IMR-90 (cell line): ENCODE measurements around the gene MEGF6. TPM values are rescaled to one million over a fixed set of nuclear protein-coding genes. Genes with fewer than 3 reads are reported as not detected.

Source experiments
- ATAC-seq: fragments of 200-7000 bp; cut with Tn5 transposase; 2 replicates; pipeline ENCODE4 v1.9.1; 2020; ENCODE audit warnings: low read depth, mild to moderate bottlenecking, moderate library complexity
- BruUV-seq: library from RNA; stranded (reverse); fragments of 400-500 nt; replicated peaks from 2 replicates; lab custom pipeline; 2021; lab: Mats Ljungman, UMichigan
- CTCF ChIA-PET: fragments of 300-600 bp; formaldehyde crosslinking; extraction: SDS; loops from one replicate; lab custom pipeline; 2021; ENCODE audit warnings: antibody characterized with exemption; lab: Yijun Ruan, JAX
- POLR2A ChIA-PET: fragments of 300-600 bp; sonication (Branson Sonifier 250); formaldehyde crosslinking; loops from one replicate; lab custom pipeline; 2022; ENCODE audit warnings: antibody characterized with exemption; ENCODE audit not compliant: unreplicated experiment; lab: Charles Lee
- DNase-seq: peaks from one replicate; pipeline ENCODE4 v3.0.0; 2013
- H2AFZ ChIP-seq: replicated peaks from 2 replicates; pipeline ENCODE3; 2013; ENCODE audit warnings: low read length, mild to moderate bottlenecking; ENCODE audit not compliant: poor library complexity
- H2AK5ac ChIP-seq: 2 replicates; pipeline ENCODE4 v1.6.1; 2013; ENCODE audit warnings: low read depth, low read length, inconsistent platforms
- H2AK9ac ChIP-seq: replicated peaks from 2 replicates; pipeline ENCODE3; 2013; ENCODE audit warnings: mild to moderate bottlenecking, low read depth, low read length, moderate library complexity; ENCODE audit not compliant: poor library complexity
- H2BK120ac ChIP-seq: 2 replicates; pipeline ENCODE4 v1.6.1; 2013; ENCODE audit warnings: low read depth, low read length, inconsistent platforms
- H2BK15ac ChIP-seq: 3 replicates; pipeline ENCODE4 v1.6.1; 2013; ENCODE audit warnings: low read depth, low read length, inconsistent platforms
- H2BK20ac ChIP-seq: 2 replicates; pipeline ENCODE4 v1.6.1; 2013; ENCODE audit warnings: low read depth, mild to moderate bottlenecking, inconsistent platforms, low read length, moderate library complexity
- H2BK5ac ChIP-seq: 2 replicates; pipeline ENCODE4 v1.6.1; 2013; ENCODE audit warnings: mild to moderate bottlenecking, low read depth, low read length, inconsistent platforms; ENCODE audit not compliant: poor library complexity, severe bottlenecking
- H3K14ac ChIP-seq: replicated peaks from 2 replicates; pipeline ENCODE4 v1.6.1; 2013; ENCODE audit warnings: low read depth, low read length, inconsistent platforms
- H3K18ac ChIP-seq: 2 replicates; pipeline ENCODE4 v1.6.1; 2013; ENCODE audit warnings: low read depth, low read length, control low read depth
- H3K23ac ChIP-seq: 2 replicates; pipeline ENCODE4 v1.6.1; 2013; ENCODE audit warnings: low read depth, low read length, inconsistent platforms
- H3K27ac ChIP-seq: 2 replicates; pipeline ENCODE4 v1.5.1; 2013; ENCODE audit warnings: mild to moderate bottlenecking, control low read depth, low read length; ENCODE audit not compliant: insufficient read depth
- H3K27me3 ChIP-seq: 2 replicates; pipeline ENCODE4 v1.6.1; 2013; ENCODE audit warnings: low read length; ENCODE audit not compliant: control insufficient read depth, insufficient read depth
- H3K36me3 ChIP-seq: 2 replicates; pipeline ENCODE4 v1.6.1; 2013; ENCODE audit warnings: low read length, mixed read lengths; ENCODE audit not compliant: control insufficient read depth, insufficient read depth
- H3K4ac ChIP-seq: 2 replicates; pipeline ENCODE4 v1.6.1; 2013; ENCODE audit warnings: low read depth, low read length, inconsistent platforms
- H3K4me1 ChIP-seq: 2 replicates; pipeline ENCODE4 v1.6.1; 2013; ENCODE audit warnings: low read length, mixed read lengths; ENCODE audit not compliant: control insufficient read depth, insufficient read depth
- H3K4me2 ChIP-seq: 2 replicates; pipeline ENCODE4 v1.6.1; 2013; ENCODE audit warnings: low read depth, mild to moderate bottlenecking, control low read depth, low read length, moderate library complexity
- H3K4me3 ChIP-seq: 2 replicates; pipeline ENCODE4 v1.5.1; 2013; ENCODE audit warnings: low read depth, mild to moderate bottlenecking, control low read depth, low read length, moderate library complexity; ENCODE audit not compliant: insufficient read depth
- H3K56ac ChIP-seq: 2 replicates; pipeline ENCODE4 v1.6.1; 2013; ENCODE audit warnings: low read length, inconsistent platforms; ENCODE audit not compliant: insufficient read depth; ENCODE audit errors: extremely low read depth
- H3K79me1 ChIP-seq, 2 experiments: 2 replicates each; pipeline ENCODE4 v1.6.1; 2013; ENCODE audit warnings: low read length in 2 of 2, inconsistent platforms in 1 of 2, low read depth in 1 of 2
- H3K9ac ChIP-seq: 2 replicates; pipeline ENCODE4 v1.6.1; 2013; ENCODE audit warnings: low read depth, low read length, control low read depth
- H3K9me1 ChIP-seq: 2 replicates; pipeline ENCODE4 v1.6.1; 2013; ENCODE audit warnings: low read length, inconsistent platforms; ENCODE audit not compliant: insufficient read depth
- H3K9me3 ChIP-seq: 2 replicates; pipeline ENCODE4 v1.6.1; 2013; ENCODE audit warnings: low read length; ENCODE audit not compliant: control insufficient read depth, insufficient read depth
- H4K20me1 ChIP-seq: 2 replicates; pipeline ENCODE4 v1.6.1; 2013; ENCODE audit warnings: low read length, inconsistent platforms; ENCODE audit not compliant: insufficient read depth
- H4K5ac ChIP-seq: 2 replicates; pipeline ENCODE4 v1.6.1; 2013; ENCODE audit warnings: mild to moderate bottlenecking, low read depth, low read length, control low read depth
- H4K8ac ChIP-seq, 2 experiments: 2 replicates each; pipeline ENCODE4 v1.6.1; 2013; ENCODE audit warnings: low read depth in 2 of 2, low read length in 2 of 2, control low read depth in 1 of 2, inconsistent platforms in 1 of 2
- H4K91ac ChIP-seq: 2 replicates; pipeline ENCODE4 v1.6.1; 2013; ENCODE audit warnings: low read depth, low read length, inconsistent platforms; ENCODE audit not compliant: insufficient read depth
- ELK1 ChIP-seq: fragments of 150-350 bp; IDR thresholded peaks from 2 replicates; pipeline ENCODE4 v1.6.1; 2016; ENCODE audit warnings: low read depth, mild to moderate bottlenecking, low read length, moderate library complexity, borderline replicate concordance
- MAFK ChIP-seq: IDR thresholded peaks from 2 replicates; pipeline ENCODE4 v1.6.1; 2012; ENCODE audit warnings: low read depth, low read length, improper control_type of control experiment
- MXI1 ChIP-seq: IDR thresholded peaks from 2 replicates; pipeline ENCODE4 v1.6.1; 2012; ENCODE audit warnings: low read depth, mild to moderate bottlenecking, low read length, moderate library complexity, borderline replicate concordance
- NFE2L2 ChIP-seq: fragments of 150-350 bp; IDR thresholded peaks from 2 replicates; pipeline ENCODE4 v1.6.1; 2016; ENCODE audit warnings: low read depth, mild to moderate bottlenecking, low read length
- POLR2A ChIP-seq: IDR thresholded peaks from 2 replicates; pipeline ENCODE4 v1.6.1; 2012; ENCODE audit warnings: mild to moderate bottlenecking, low read depth, low read length
- SMC3 ChIP-seq: fragments of 150-350 bp; IDR thresholded peaks from 2 replicates; pipeline ENCODE4 v1.6.1; 2016; ENCODE audit warnings: low read depth, mild to moderate bottlenecking, antibody characterized with exemption, low read length, moderate library complexity
- WGBS, 2 experiments: methylation state at CpG; one replicate each; pipeline versions ENCODE4 v1.1.5 to v1.1.7; 2013; ENCODE audit warnings: missing lambda C conversion rate in 2 of 2; ENCODE audit not compliant: insufficient read length in 1 of 2; ENCODE audit errors: extremely low coverage in 2 of 2; 5-methylcytosine and 5-hydroxymethylcytosine counted together
- dilution Hi-C: fragments of 300-500 bp; cut with HindIII; formaldehyde crosslinking; loops from one replicate; pipeline ENCODE4 v1.14.3; 2018; ENCODE audit warnings: low sequenced_read_pairs; ENCODE audit not compliant: unreplicated experiment
- in situ Hi-C: fragments of 300-500 bp; cut with MboI; formaldehyde crosslinking; loops from 3 replicates; pipeline ENCODE4 v1.14.3; 2019; ENCODE audit warnings: low sequenced_read_pairs, inconsistent platforms, mixed read lengths
- intact Hi-C: fragments of 100-400 bp; cut with micrococcal nuclease; formaldehyde crosslinking; loops from 2 replicates; pipeline ENCODE4 v1.10.0; 2022
- polyA plus RNA-seq, 3 experiments: library from polyadenylated mRNA; depleted of rRNA; stranded (reverse); fragments of >200 nt; gene quantifications; 2 replicates each; pipeline ENCODE4 v1.2.3, GENCODE V29; 2012; ENCODE audit warnings: low replicate concordance in 1 of 3
- total RNA-seq: library from RNA; depleted of rRNA; stranded (reverse); fragments of >200 nt; gene quantifications from 2 replicates; pipeline ENCODE4 v1.2.3, GENCODE V29; 2012

MEGF6 gene
- total and polyA plus RNA-seq, 2 of the 4 experiments (the other 2 are of a cell fraction) = 0.72 to 4.1 TPM

- Histone ChIP-seq H2AK5ac (no peak overlapping the region), H3K56ac (no peak overlapping the region), H3K27ac (no peak overlapping the region), H3K4ac (no peak overlapping the region), H3K14ac (no peak overlapping the region), H3K4me2 (no peak overlapping the region), H3K18ac (no peak overlapping the region), H3K36me3 (no peaks in the 10 kb centered on the region), H2BK5ac (no peak overlapping the region), H4K8ac (no peak overlapping the region), H2AFZ (no peak overlapping the region), H2BK20ac (no peak overlapping the region), H3K4me1 (no peaks in the 10 kb centered on the region; the same call in 1 of the 2 replicates), H3K27me3 (peaks cover 33% of the 10 kb centered on the region), H3K9me1 (no peaks in the 10 kb centered on the region), H4K5ac (no peak overlapping the region), H2BK15ac (no peak overlapping the region), H3K9ac (no peak overlapping the region), H4K91ac (no peak overlapping the region), H3K4me3 (no peak overlapping the region), H3K23ac (no peak overlapping the region), H4K20me1 (0 out of 2 replicates have a peak, but pooled peaks cover 2% of the 10 kb centered on the region), H2BK120ac (no peak overlapping the region), H2AK9ac (no peak overlapping the region), H3K9me3 (no peaks in the 10 kb centered on the region), H3K79me1 (no peaks in the 10 kb centered on the region)
- ChIA-PET POLR2A (no interaction called here), CTCF (no interaction called here)
- in situ Hi-C loops = no loop called here
- TF ChIP-seq MAFK (no peak), MXI1 (no peak), ELK1 (no peak), POLR2A (no peak), SMC3 (no peak), NFE2L2 (no peak)
- DNase-seq (no peak), ATAC-seq (no peak)
- 93% methylated on average over 3 of the region's 18 CpGs; no CpG with 5 or more reads in 1 of the 2 experiments for whole genome bisulfite sequencing, 2 experiments
- no TSS peak for BruUV-seq
- intact Hi-C loops = no loop called here
- dilution Hi-C loops = no loop called here
Observed at GRCh38 chr1:3455670-3456448, 155.4 kb downstream of the MEGF6 start.
